Neural cell (in vitro differentiated cells): Measurements from ENCODE around the gene BLNK. TPM values are rescaled to one million over a fixed set of nuclear protein-coding genes. Genes with fewer than 3 reads are reported as not detected.

ENCODE experiments used
- H2AFZ ChIP-seq: fragments of 200-600, 300-800 bp; sonication (generic), shearing (Covaris generic); 2 replicates; pipeline ENCODE4 v1.6.0; 2014; ENCODE audit warnings: low read depth, mild to moderate bottlenecking, antibody characterized with exemption, low read length, moderate library complexity
- H3F3A ChIP-seq: fragments of 200-600 bp; shearing (Covaris generic); 2 replicates; pipeline ENCODE4 v1.6.1; 2016; ENCODE audit warnings: mild to moderate bottlenecking, moderate library complexity, mixed read lengths, antibody characterized with exemption, low read length; ENCODE audit not compliant: insufficient read depth, poor library complexity, severe bottlenecking
- H3K27ac ChIP-seq: fragments of 200-600, 300-800 bp; sonication (generic), shearing (Covaris generic); 2 replicates; pipeline ENCODE4 v1.5.1; 2014; ENCODE audit warnings: mild to moderate bottlenecking, low read length, moderate library complexity
- H3K27me3 ChIP-seq: fragments of 300-800, 200-600 bp; sonication (generic), shearing (Covaris generic); 2 replicates; pipeline ENCODE4 v1.6.0; 2014; ENCODE audit warnings: mild to moderate bottlenecking, low read depth, low read length, moderate library complexity; ENCODE audit not compliant: insufficient read depth
- H3K36me3 ChIP-seq: fragments of 300-800, 200-600 bp; sonication (generic), shearing (Covaris generic); 2 replicates; pipeline ENCODE4 v1.5.1; 2014; ENCODE audit warnings: mild to moderate bottlenecking, antibody characterized with exemption, low read length, moderate library complexity; ENCODE audit not compliant: insufficient read depth
- H3K4me2 ChIP-seq: fragments of 300-800, 200-600 bp; sonication (generic), shearing (Covaris generic); 2 replicates; pipeline ENCODE4 v1.6.0; 2014; ENCODE audit warnings: mild to moderate bottlenecking, low read length
- H3K4me3 ChIP-seq: fragments of 300-800, 200-600 bp; sonication (generic), shearing (Covaris generic); 2 replicates; pipeline ENCODE4 v1.5.1; 2014; ENCODE audit warnings: mild to moderate bottlenecking, low read length, moderate library complexity
- H3K79me2 ChIP-seq: fragments of 200-600 bp; shearing (Covaris generic); replicated peaks from 2 replicates; pipeline ENCODE4 v1.6.0; 2014; ENCODE audit warnings: mild to moderate bottlenecking, low read length, moderate library complexity; ENCODE audit not compliant: insufficient read depth
- H3K9ac ChIP-seq: fragments of 300-800, 200-600 bp; sonication (generic), shearing (Covaris generic); 2 replicates; pipeline ENCODE4 v1.6.1; 2016; ENCODE audit warnings: mild to moderate bottlenecking, low read length, mixed read lengths
- H3K9me2 ChIP-seq: fragments of 200-600 bp; shearing (Covaris generic); 2 replicates; pipeline ENCODE4 v1.6.1; 2016; ENCODE audit warnings: mild to moderate bottlenecking, low read length, mixed read lengths; ENCODE audit not compliant: insufficient read depth
- H3K9me3 ChIP-seq: fragments of 200-600, 300-800 bp; sonication (generic), shearing (Covaris generic); 2 replicates; pipeline ENCODE4 v1.6.1; 2016; ENCODE audit warnings: mild to moderate bottlenecking, mixed run types, low read length, moderate library complexity, mixed read lengths
- H4K20me1 ChIP-seq: fragments of 200-600 bp; shearing (Covaris generic); 2 replicates; pipeline ENCODE4 v1.6.1; 2016; ENCODE audit warnings: mild to moderate bottlenecking, mixed run types; ENCODE audit not compliant: insufficient read depth
- EP300 ChIP-seq: fragments of 450-650 bp; conservative IDR thresholded peaks from 2 replicates; pipeline ENCODE4 v1.6.1; 2014; ENCODE audit warnings: antibody characterized with exemption, mild to moderate bottlenecking, moderate library complexity; ENCODE audit not compliant: poor library complexity, severe bottlenecking
- EZH2 ChIP-seq: fragments of 200-600, 300-800 bp; shearing (Covaris generic), sonication (generic); IDR thresholded peaks from 2 replicates; pipeline ENCODE4 v1.6.1; 2014; ENCODE audit warnings: antibody characterized with exemption, low read length, borderline replicate concordance, mild to moderate bottlenecking; ENCODE audit not compliant: insufficient read depth, poor library complexity, severe bottlenecking
- MXI1 ChIP-seq: fragments of 450-650 bp; conservative IDR thresholded peaks from 2 replicates; pipeline ENCODE4 v1.6.1; 2014; ENCODE audit warnings: antibody characterized with exemption, mild to moderate bottlenecking; ENCODE audit not compliant: poor library complexity, severe bottlenecking
- POLR2AphosphoS5 ChIP-seq: IDR thresholded peaks from 2 replicates; pipeline ENCODE4 v1.6.1; 2012
- RAD21 ChIP-seq: fragments of 450-650 bp; conservative IDR thresholded peaks from 2 replicates; pipeline ENCODE4 v1.6.1; 2014; ENCODE audit warnings: antibody characterized with exemption, mild to moderate bottlenecking, moderate library complexity
- SMC3 ChIP-seq: fragments of 450-650 bp; conservative IDR thresholded peaks from 2 replicates; pipeline ENCODE4 v1.6.1; 2014; ENCODE audit warnings: antibody characterized with exemption, mild to moderate bottlenecking, moderate library complexity; ENCODE audit not compliant: poor library complexity
- TAF1 ChIP-seq: IDR thresholded peaks from 2 replicates; pipeline ENCODE4 v1.6.1; 2012; ENCODE audit warnings: low read depth
- polyA plus RNA-seq: library from polyadenylated mRNA; depleted of rRNA; stranded (reverse); fragments of >200 nt; gene quantifications from 2 replicates; pipeline ENCODE4 v1.2.3, GENCODE V29; 2014
- TF ChIP-seq, protein P1 (sequence below): IDR thresholded peaks from 2 replicates; pipeline ENCODE4 v1.6.1; 2012; ENCODE audit warnings: borderline replicate concordance
- TF ChIP-seq, protein P2 (sequence below): fragments of 450-650 bp; IDR thresholded peaks from 2 replicates; pipeline ENCODE4 v1.5.1; 2014; ENCODE audit warnings: antibody characterized with exemption, mild to moderate bottlenecking, moderate library complexity; ENCODE audit not compliant: poor library complexity, severe bottlenecking

The BLNK gene
- polyA plus RNA-seq, 1 donor from 2014 or later: not detected

- Histone ChIP-seq H3K9me2 (no peaks in the 10 kb centered on the region), H3K9ac (no peak overlapping the region), H3K36me3 (no peaks in the 10 kb centered on the region), H3K27ac (no peak overlapping the region), H3K4me3 (no peak overlapping the region), H3K9me3 (no peaks in the 10 kb centered on the region), H2AFZ (no peak overlapping the region), H3F3A (no peaks in the 10 kb centered on the region), H3K27me3 (no peaks in the 10 kb centered on the region), H3K4me2 (no peak overlapping the region), H4K20me1 (no peaks in the 10 kb centered on the region), H3K79me2 (no peaks in the 10 kb centered on the region)
- no peak for TF ChIP-seq MXI1
- TF ChIP-seq, protein P1, sequence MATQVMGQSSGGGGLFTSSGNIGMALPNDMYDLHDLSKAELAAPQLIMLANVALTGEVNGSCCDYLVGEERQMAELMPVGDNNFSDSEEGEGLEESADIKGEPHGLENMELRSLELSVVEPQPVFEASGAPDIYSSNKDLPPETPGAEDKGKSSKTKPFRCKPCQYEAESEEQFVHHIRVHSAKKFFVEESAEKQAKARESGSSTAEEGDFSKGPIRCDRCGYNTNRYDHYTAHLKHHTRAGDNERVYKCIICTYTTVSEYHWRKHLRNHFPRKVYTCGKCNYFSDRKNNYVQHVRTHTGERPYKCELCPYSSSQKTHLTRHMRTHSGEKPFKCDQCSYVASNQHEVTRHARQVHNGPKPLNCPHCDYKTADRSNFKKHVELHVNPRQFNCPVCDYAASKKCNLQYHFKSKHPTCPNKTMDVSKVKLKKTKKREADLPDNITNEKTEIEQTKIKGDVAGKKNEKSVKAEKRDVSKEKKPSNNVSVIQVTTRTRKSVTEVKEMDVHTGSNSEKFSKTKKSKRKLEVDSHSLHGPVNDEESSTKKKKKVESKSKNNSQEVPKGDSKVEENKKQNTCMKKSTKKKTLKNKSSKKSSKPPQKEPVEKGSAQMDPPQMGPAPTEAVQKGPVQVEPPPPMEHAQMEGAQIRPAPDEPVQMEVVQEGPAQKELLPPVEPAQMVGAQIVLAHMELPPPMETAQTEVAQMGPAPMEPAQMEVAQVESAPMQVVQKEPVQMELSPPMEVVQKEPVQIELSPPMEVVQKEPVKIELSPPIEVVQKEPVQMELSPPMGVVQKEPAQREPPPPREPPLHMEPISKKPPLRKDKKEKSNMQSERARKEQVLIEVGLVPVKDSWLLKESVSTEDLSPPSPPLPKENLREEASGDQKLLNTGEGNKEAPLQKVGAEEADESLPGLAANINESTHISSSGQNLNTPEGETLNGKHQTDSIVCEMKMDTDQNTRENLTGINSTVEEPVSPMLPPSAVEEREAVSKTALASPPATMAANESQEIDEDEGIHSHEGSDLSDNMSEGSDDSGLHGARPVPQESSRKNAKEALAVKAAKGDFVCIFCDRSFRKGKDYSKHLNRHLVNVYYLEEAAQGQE: no peak
- no peak for TF ChIP-seq SMC3
- no peak for TF ChIP-seq EP300
- TF ChIP-seq TAF1: no peak
- TF ChIP-seq POLR2AphosphoS5: no peak
- TF ChIP-seq, protein P2, sequence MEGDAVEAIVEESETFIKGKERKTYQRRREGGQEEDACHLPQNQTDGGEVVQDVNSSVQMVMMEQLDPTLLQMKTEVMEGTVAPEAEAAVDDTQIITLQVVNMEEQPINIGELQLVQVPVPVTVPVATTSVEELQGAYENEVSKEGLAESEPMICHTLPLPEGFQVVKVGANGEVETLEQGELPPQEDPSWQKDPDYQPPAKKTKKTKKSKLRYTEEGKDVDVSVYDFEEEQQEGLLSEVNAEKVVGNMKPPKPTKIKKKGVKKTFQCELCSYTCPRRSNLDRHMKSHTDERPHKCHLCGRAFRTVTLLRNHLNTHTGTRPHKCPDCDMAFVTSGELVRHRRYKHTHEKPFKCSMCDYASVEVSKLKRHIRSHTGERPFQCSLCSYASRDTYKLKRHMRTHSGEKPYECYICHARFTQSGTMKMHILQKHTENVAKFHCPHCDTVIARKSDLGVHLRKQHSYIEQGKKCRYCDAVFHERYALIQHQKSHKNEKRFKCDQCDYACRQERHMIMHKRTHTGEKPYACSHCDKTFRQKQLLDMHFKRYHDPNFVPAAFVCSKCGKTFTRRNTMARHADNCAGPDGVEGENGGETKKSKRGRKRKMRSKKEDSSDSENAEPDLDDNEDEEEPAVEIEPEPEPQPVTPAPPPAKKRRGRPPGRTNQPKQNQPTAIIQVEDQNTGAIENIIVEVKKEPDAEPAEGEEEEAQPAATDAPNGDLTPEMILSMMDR: no peak
- TF ChIP-seq EZH2: no peak
- TF ChIP-seq RAD21: no peak
These were observed 12.2 kb downstream of the BLNK start for GRCh38 chr10:96259150-96259549.

DNA sequence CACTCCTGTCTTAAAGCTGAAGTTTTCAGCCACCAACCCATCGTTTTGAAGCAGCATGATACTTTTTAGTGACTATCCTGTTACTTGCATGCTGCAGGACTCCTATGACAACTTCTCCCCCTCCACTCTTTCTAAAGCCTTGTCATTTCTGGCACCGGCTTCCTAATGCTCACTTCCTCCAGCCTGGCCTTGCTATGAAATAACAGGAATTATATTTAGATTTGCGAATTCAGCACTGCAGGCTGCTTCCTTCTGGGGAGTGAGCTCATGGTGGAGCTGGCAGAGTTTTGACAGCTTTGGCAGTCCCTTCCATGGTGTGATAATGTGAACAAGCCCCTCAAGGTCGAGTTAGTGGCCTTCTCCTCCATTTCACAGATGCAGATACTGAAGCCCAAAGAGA is 13.4 kb downstream of the BLNK start:
- Histone ChIP-seq H3K4me2 (no peak overlapping the region), H3K9me3 (no peaks in the 10 kb centered on the region), H3K9ac (no peak overlapping the region), H3K9me2 (no peaks in the 10 kb centered on the region), H3K27ac (no peak overlapping the region), H3F3A (no peaks in the 10 kb centered on the region), H2AFZ (no peak overlapping the region), H3K4me3 (no peak overlapping the region), H3K27me3 (no peaks in the 10 kb centered on the region), H3K79me2 (no peaks in the 10 kb centered on the region), H3K36me3 (no peaks in the 10 kb centered on the region), H4K20me1 (no peaks in the 10 kb centered on the region)
- TF ChIP-seq, protein P1: no peak
- TF ChIP-seq, protein P2: no peak
- TF ChIP-seq TAF1 (no peak), POLR2AphosphoS5 (no peak), EZH2 (no peak), SMC3 (no peak), EP300 (no peak), MXI1 (no peak), RAD21 (no peak)
